H9 (cell line): Measurements from ENCODE around the gene BIN1. TPM values are rescaled to one million over a fixed set of nuclear protein-coding genes. Genes with fewer than 3 reads are reported as not detected.

Experiments used
- DNase-seq: peaks from one replicate; pipeline ENCODE4 v3.0.0-alpha.2; 2017
- H2AFZ ChIP-seq: one replicate; pipeline ENCODE4 v1.6.1; 2013; ENCODE audit warnings: mild to moderate bottlenecking, low read length, control low read depth, moderate library complexity
- H2AK5ac ChIP-seq: 2 replicates; pipeline ENCODE4 v1.6.1; 2013; ENCODE audit warnings: low read length, control low read depth, mixed read lengths; ENCODE audit not compliant: insufficient read length
- H2BK120ac ChIP-seq: one replicate; pipeline ENCODE4 v1.6.1; 2013; ENCODE audit warnings: low read depth, mild to moderate bottlenecking, low read length, control low read depth, inconsistent platforms; ENCODE audit not compliant: poor library complexity, severe bottlenecking
- H2BK12ac ChIP-seq: 2 replicates; pipeline ENCODE4 v1.6.1; 2013; ENCODE audit warnings: low read length, control low read depth, mixed read lengths, low read depth; ENCODE audit not compliant: insufficient read length
- H2BK15ac ChIP-seq: 2 replicates; pipeline ENCODE4 v1.6.1; 2013; ENCODE audit warnings: low read depth, low read length, control low read depth
- H2BK20ac ChIP-seq: one replicate; pipeline ENCODE4 v1.6.1; 2013; ENCODE audit warnings: low read depth, mild to moderate bottlenecking, low read length, control low read depth, inconsistent platforms; ENCODE audit not compliant: poor library complexity, severe bottlenecking
- H2BK5ac ChIP-seq: 2 replicates; pipeline ENCODE4 v1.6.1; 2013; ENCODE audit warnings: low read length, control low read depth, mixed read lengths; ENCODE audit not compliant: insufficient read length
- H3K14ac ChIP-seq: 2 replicates; pipeline ENCODE4 v1.6.1; 2013; ENCODE audit warnings: low read length, control low read depth; ENCODE audit not compliant: insufficient read depth
- H3K18ac ChIP-seq: 2 replicates; pipeline ENCODE4 v1.6.1; 2013; ENCODE audit warnings: low read depth, mild to moderate bottlenecking, mixed read lengths, low read length, control low read depth; ENCODE audit not compliant: insufficient read length
- H3K23ac ChIP-seq: 2 replicates; pipeline ENCODE4 v1.6.1; 2013; ENCODE audit warnings: low read length, control low read depth, mixed read lengths, low read depth; ENCODE audit not compliant: insufficient read length
- H3K23me2 ChIP-seq: 2 replicates; pipeline ENCODE4 v1.6.1; 2013; ENCODE audit warnings: low read depth, mild to moderate bottlenecking, mixed read lengths, low read length, control low read depth; ENCODE audit not compliant: insufficient read length, poor library complexity, severe bottlenecking
- H3K27ac ChIP-seq: 2 replicates; pipeline ENCODE4 v1.5.1; 2013; ENCODE audit warnings: low read length, control low read depth, mixed read lengths, low read depth; ENCODE audit not compliant: insufficient read length
- H3K27me3 ChIP-seq: 2 replicates; pipeline ENCODE4 v1.6.1; 2013; ENCODE audit warnings: low read length, control low read depth, inconsistent platforms; ENCODE audit not compliant: insufficient read depth
- H3K4ac ChIP-seq: 2 replicates; pipeline ENCODE4 v1.6.1; 2013; ENCODE audit warnings: low read depth, mild to moderate bottlenecking, control low read depth, inconsistent platforms, low read length, moderate library complexity
- H3K4me1 ChIP-seq: 2 replicates; pipeline ENCODE4 v1.6.1; 2013; ENCODE audit warnings: low read length, control low read depth, inconsistent platforms; ENCODE audit not compliant: insufficient read depth
- H3K4me2 ChIP-seq: 2 replicates; pipeline ENCODE4 v1.6.1; 2013; ENCODE audit warnings: low read length, control low read depth, mixed read lengths; ENCODE audit not compliant: insufficient read length, insufficient read depth
- H3K56ac ChIP-seq: 2 replicates; pipeline ENCODE4 v1.6.1; 2013; ENCODE audit warnings: low read depth, mild to moderate bottlenecking, mixed read lengths, low read length, control low read depth; ENCODE audit not compliant: insufficient read length
- H3K79me1 ChIP-seq: 2 replicates; pipeline ENCODE4 v1.6.1; 2013; ENCODE audit warnings: low read depth, mild to moderate bottlenecking, moderate library complexity, low read length, control low read depth, inconsistent platforms; ENCODE audit not compliant: insufficient read depth, poor library complexity, severe bottlenecking
- H3K79me2 ChIP-seq: 2 replicates; pipeline ENCODE4 v1.6.1; 2013; ENCODE audit warnings: low read length, control low read depth, inconsistent platforms; ENCODE audit not compliant: insufficient read depth
- H3K9ac ChIP-seq: 2 replicates; pipeline ENCODE4 v1.6.1; 2013; ENCODE audit warnings: low read length, control low read depth, mixed read lengths; ENCODE audit not compliant: insufficient read length; ENCODE audit errors: extremely low read depth
- H3K9me3 ChIP-seq: one replicate; pipeline ENCODE4 v1.6.1; 2013; ENCODE audit warnings: low read depth, low read length, inconsistent platforms; ENCODE audit not compliant: control insufficient read depth
- H3T11ph ChIP-seq: one replicate; pipeline ENCODE4 v1.6.1; 2013; ENCODE audit warnings: mild to moderate bottlenecking, low read length, control low read depth, inconsistent platforms
- H4K20me1 ChIP-seq: one replicate; pipeline ENCODE4 v1.6.1; 2013; ENCODE audit not compliant: control insufficient read depth, insufficient read length, insufficient read depth
- H4K5ac ChIP-seq: 2 replicates; pipeline ENCODE4 v1.6.1; 2013; ENCODE audit warnings: low read depth, mild to moderate bottlenecking, mixed read lengths, low read length, control low read depth; ENCODE audit not compliant: insufficient read length
- H4K8ac ChIP-seq: replicated peaks from 2 replicates; pipeline ENCODE4 v1.6.1; 2013; ENCODE audit warnings: low read length, control low read depth, mixed read lengths, low read depth; ENCODE audit not compliant: insufficient read length
- H4K91ac ChIP-seq: 2 replicates; pipeline ENCODE4 v1.6.1; 2013; ENCODE audit warnings: low read depth, mild to moderate bottlenecking, moderate library complexity, mixed read lengths, low read length, control low read depth; ENCODE audit not compliant: insufficient read length
- H3K27ac Mint-ChIP-seq, 3 experiments: 2 replicates in 2 of 3; 3 replicates in 1 of 3; pipeline ENCODE4 v1.8.0; 2020 to 2021; ENCODE audit warnings: mixed read lengths in 3 of 3, mild to moderate bottlenecking in 1 of 3, moderate library complexity in 1 of 3
- H3K27me3 Mint-ChIP-seq: 2 replicates; pipeline ENCODE4 v1.8.0; 2021; ENCODE audit warnings: low read depth, mild to moderate bottlenecking, moderate library complexity, mixed read lengths
- H3K36me3 Mint-ChIP-seq, 3 experiments: 2 replicates in 2 of 3; 3 replicates in 1 of 3; pipeline ENCODE4 v1.8.0; 2020 to 2021; ENCODE audit warnings: low read depth in 3 of 3, mixed read lengths in 3 of 3; ENCODE audit not compliant: insufficient read depth in 1 of 3
- H3K4me1 Mint-ChIP-seq, 2 experiments: 2 replicates each; pipeline ENCODE4 v1.8.0; 2020; ENCODE audit warnings: mixed read lengths in 2 of 2
- H3K4me3 Mint-ChIP-seq, 2 experiments: 2 replicates in 1 of 2; 3 replicates in 1 of 2; pipeline ENCODE4 v1.8.0; 2020 to 2021; ENCODE audit warnings: mild to moderate bottlenecking in 2 of 2, mixed read lengths in 2 of 2, moderate library complexity in 1 of 2
- H3K9me3 Mint-ChIP-seq, 2 experiments: 2 replicates in 1 of 2; 3 replicates in 1 of 2; pipeline ENCODE4 v1.8.0; 2020; ENCODE audit warnings: mild to moderate bottlenecking in 2 of 2, mixed read lengths in 2 of 2, moderate library complexity in 1 of 2
- WGBS: extraction: QIAGEN DNeasy Blood & Tissue Kit; methylation state at CpG from one replicate; pipeline ENCODE4 v1.1.7; 2013; ENCODE audit warnings: missing lambda C conversion rate, low lambda C conversion rate, mixed read lengths; ENCODE audit not compliant: insufficient read length; ENCODE audit errors: extremely low coverage; 5-methylcytosine and 5-hydroxymethylcytosine counted together
- total RNA-seq: library from RNA; stranded (reverse); gene quantifications from 2 replicates; pipeline ENCODE4 v1.2.1, GENCODE V29; 2021
- TF ChIP-seq, protein P1 (sequence below): fragments of 200-600 bp; sonication (generic); conservative IDR thresholded peaks from 3 replicates; pipeline ENCODE4 v1.8.0; 2021; ENCODE audit warnings: antibody characterized with exemption, mild to moderate bottlenecking

Gene BIN1
- total RNA-seq, 1 experiment from 2014 or later = 32.0 TPM

DNA sequence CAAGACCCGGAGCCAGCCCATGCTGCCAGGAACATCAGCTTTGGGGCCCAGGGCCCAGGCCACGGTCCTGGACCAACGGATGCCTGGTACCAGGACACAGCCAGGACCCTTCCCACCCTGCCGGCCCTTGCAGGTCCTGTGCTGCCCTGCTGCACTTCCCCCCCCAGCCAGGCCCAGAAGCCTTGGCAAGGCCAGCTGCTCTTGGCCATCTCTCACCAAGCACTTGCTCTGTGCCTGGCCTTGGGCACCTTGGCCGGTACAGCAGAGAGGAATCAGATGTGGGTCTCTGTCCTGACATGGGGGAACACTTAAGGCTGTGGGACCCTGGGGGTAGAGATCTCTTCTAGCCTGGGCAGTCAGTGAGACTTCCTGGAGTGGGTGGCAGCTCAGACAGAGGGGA, 28.9 kb downstream of the BIN1 start:
- Histone ChIP-seq H2BK5ac (no peak overlapping the region), H3K4ac (no peak overlapping the region), H3K27me3 (no peaks in the 10 kb centered on the region), H3T11ph (no peak overlapping the region), H3K4me1 (no peaks in the 10 kb centered on the region), H3K79me2 (no peaks in the 10 kb centered on the region; the same call in 1 of the 2 replicates), H4K20me1 (no peaks in the 10 kb centered on the region), H3K79me1 (no peaks in the 10 kb centered on the region), H2AFZ (no peak overlapping the region), H2AK5ac (no peak overlapping the region), H2BK20ac (no peak overlapping the region), H2BK15ac (no peak overlapping the region), H3K23ac (no peak overlapping the region), H4K91ac (no peak overlapping the region), H4K8ac (no peak overlapping the region), H3K18ac (no peak overlapping the region), H3K27ac (no peak overlapping the region), H3K23me2 (no peaks in the 10 kb centered on the region), H3K56ac (no peak overlapping the region), H3K4me2 (no peak overlapping the region), H3K14ac (no peak overlapping the region; the same call in 1 of the 2 replicates), H2BK120ac (no peak overlapping the region), H3K9ac (no peak overlapping the region), H3K9me3 (no peaks in the 10 kb centered on the region), H4K5ac (no peak overlapping the region), H2BK12ac (no peak overlapping the region)
- H3K4me3 Mint-ChIP-seq = peak overlapping the region in 1 of 2 experiments; percentile 7; a peak in 1 of 5 replicates
- H3K27me3 Mint-ChIP-seq = no peaks in the 10 kb centered on the region
- no peaks in the 10 kb centered on the region; a peak in 1 of 5 replicates for H3K9me3 Mint-ChIP-seq
- H3K4me1 Mint-ChIP-seq = peaks cover 18 to 37% of the 10 kb centered on the region in 2 experiments
- no peak for DNase-seq
- TF ChIP-seq, protein P1, sequence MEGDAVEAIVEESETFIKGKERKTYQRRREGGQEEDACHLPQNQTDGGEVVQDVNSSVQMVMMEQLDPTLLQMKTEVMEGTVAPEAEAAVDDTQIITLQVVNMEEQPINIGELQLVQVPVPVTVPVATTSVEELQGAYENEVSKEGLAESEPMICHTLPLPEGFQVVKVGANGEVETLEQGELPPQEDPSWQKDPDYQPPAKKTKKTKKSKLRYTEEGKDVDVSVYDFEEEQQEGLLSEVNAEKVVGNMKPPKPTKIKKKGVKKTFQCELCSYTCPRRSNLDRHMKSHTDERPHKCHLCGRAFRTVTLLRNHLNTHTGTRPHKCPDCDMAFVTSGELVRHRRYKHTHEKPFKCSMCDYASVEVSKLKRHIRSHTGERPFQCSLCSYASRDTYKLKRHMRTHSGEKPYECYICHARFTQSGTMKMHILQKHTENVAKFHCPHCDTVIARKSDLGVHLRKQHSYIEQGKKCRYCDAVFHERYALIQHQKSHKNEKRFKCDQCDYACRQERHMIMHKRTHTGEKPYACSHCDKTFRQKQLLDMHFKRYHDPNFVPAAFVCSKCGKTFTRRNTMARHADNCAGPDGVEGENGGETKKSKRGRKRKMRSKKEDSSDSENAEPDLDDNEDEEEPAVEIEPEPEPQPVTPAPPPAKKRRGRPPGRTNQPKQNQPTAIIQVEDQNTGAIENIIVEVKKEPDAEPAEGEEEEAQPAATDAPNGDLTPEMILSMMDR = no peak
- peak overlapping the region in 2 of 3 experiments; percentile 28 to 71; a peak in 4 of 7 replicates for H3K27ac Mint-ChIP-seq
- no CpG with 5 or more reads among the region's 5 CpGs for WGBS
- H3K36me3 Mint-ChIP-seq = peaks cover 0 to 3% (median 0%) of the 10 kb centered on the region in 3 experiments; a peak in 1 of 7 replicates
